Measurements from ENCODE around the gene FAM222A.

The FAM222A gene

GRCh38 chr12:109760031-109760929 is 46.7 kb downstream of the FAM222A start:
- no peak for TF ChIP-seq CTCF (IDR thresholded peaks at IDR 0.05; ENCODE audit: low read depth, low read length)
- DNase-seq (ENCODE audit: extremely low read depth, low read depth) = no peak

DNA sequence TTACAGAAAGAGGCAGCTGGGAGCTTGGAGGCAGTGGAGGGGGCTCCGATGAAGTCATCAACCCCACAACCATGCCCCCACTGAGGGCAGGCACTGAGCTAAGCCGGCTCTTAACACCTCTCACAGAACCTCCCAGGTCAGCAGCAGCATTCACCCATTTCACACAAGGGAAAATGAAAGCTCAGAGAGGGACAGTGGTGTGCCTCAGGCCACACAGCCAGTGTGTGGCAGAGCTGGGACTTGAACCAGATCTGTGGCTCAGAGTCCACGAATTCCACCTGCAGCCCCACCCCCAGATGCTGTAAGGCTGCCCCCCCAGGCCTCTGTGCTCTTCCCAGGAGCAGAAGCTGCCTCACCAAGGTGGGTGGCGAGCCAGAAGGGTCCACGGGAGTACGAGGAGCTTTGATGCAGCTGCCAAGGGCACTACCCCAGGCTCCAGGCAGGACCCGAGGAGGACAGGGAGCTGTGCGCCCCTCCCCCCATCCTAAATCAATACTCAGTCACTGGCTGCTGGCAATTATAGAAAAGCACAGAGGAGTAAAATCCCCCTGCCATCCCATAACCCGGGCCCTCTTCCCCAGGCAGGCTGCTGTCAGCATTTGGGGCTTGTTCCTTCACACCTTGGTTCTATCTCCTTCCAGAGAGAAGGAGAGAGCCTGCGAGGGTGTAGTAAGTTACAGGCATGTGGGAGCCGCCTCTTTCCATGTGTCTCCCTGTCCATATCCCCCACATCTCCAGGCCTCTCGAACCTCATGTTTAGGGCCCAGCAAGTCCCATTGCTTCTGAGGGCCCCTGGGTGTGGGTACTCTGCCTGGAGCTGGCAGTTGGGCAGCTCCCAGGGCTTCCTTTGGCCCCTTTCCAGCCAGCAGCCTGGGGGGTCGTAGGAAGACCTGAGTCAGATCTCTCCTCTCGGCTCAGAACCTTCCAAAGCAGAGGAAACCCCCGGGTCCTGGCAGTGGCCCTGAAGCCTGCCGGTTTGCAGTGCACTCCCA is 47.6 kb downstream of the FAM222A start:
- DNase-seq (ENCODE audit: extremely low read depth, low read depth) = no peak
- no peak for TF ChIP-seq CTCF (IDR thresholded peaks at IDR 0.05; ENCODE audit: low read depth, low read length)

DNA sequence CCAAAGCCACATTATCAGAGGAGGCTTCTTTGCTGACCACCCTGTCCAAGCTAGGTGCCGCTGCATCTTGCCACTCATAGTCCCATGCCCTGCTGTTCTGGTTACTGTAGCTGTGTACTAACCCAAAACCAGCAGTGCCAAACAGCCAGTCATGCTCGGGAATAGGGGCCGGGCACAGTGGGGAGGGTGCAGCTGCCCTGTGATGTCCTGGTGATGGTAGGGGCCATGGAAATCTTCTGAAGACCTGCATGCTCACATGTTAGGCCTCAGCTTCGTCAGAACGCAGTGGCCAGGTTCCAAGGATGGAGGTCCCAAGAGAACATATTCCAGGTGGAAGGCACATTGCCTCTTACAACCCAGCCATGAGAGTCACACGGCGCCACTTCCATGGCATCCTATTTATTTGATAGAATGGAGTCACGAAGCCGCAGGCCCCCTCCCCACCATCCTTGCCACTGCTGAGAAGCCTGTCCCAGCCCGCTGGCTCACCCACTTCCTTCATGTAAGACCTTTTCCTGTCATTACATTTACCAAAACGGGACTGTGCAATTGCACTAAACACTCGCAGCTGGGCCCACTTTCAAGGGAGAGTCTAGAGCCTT is 48.5 kb downstream of the FAM222A start:
- no peak for TF ChIP-seq CTCF (IDR thresholded peaks at IDR 0.05; ENCODE audit: low read depth, low read length)

DNA sequence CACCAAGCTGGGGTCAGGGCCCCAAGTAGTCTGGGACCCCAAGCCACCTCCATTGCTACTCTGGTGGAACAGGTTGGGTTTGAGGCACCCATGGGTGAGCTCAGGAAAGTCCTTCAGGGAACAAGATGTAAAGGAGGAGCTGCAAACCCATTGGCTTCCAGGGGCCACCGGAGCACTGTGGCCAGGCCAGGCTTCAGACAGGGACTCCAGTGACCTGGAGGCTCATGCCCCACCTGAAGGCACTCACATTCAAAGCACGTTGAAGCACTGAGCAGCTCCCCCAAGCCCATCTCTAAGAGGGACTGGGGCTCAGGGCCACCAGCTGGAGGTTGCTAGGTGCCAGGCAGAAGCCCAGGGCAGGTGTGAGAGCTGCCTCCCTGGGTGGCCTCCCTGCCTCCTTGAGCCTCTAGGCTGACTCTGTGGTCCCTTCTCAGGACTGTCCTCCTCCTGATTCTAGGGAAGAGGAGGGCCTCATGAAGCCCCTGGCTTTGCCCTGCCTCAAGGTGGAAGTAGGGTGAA is 49.1 kb downstream of the FAM222A start:
- no peak for DNase-seq (ENCODE audit: extremely low read depth, low read depth)
- no peak for TF ChIP-seq CTCF (IDR thresholded peaks at IDR 0.05; ENCODE audit: low read depth, low read length)

More for the DNA sequence above, 48.5 kb downstream of the FAM222A start:
- no peak for DNase-seq (ENCODE audit: extremely low read depth, low read depth)

DNA sequence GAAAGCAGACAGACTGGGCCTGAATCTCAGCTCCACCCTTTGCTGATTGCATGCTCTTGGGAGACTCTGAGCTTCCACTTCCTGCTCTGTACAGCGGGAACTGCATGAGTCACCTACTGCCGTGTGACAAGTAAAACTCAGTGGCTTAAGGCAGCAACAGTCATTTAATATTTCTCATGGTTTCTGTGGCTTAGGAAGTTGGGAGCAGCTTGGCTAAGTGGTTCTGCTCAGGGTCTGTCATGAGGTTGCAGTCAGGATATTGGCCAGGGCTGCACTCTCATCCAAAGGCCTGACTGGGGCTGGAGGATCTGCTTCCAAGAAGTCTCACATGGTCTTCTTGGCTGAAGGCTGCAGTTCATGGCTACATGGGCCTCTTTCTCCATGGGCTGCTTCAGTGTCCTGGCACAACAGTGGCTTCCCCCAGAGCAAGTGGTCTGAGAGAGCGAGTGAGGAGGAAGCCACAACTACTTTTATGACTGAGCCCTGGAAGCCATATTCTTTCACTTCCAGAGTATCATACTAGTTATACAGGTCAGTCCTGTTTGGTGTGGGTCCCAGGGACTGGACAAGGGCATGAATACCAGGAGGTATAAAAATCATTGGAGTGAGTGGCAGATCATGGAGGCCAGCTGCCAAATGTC is 49.7 kb downstream of the FAM222A start:
- no peak for TF ChIP-seq CTCF (IDR thresholded peaks at IDR 0.05; ENCODE audit: low read depth, low read length)
- no peak for DNase-seq (ENCODE audit: extremely low read depth, low read depth)

- DNase-seq (ENCODE audit: extremely low read depth, low read depth) = no peak
- TF ChIP-seq CTCF (IDR thresholded peaks at IDR 0.05; ENCODE audit: low read depth, low read length) = no peak; the same call in 1 of the 2 replicates
These were observed 50.5 kb downstream of the FAM222A start for GRCh38 chr12:109764123-109764522.
